Measurements from ENCODE around the gene CCDC54. TPM values are rescaled to one million over a fixed set of nuclear protein-coding genes. Genes with fewer than 3 reads are reported as not detected.

The CCDC54 gene
- total RNA-seq, 1 donor from 2014 or later = not detected

DNA sequence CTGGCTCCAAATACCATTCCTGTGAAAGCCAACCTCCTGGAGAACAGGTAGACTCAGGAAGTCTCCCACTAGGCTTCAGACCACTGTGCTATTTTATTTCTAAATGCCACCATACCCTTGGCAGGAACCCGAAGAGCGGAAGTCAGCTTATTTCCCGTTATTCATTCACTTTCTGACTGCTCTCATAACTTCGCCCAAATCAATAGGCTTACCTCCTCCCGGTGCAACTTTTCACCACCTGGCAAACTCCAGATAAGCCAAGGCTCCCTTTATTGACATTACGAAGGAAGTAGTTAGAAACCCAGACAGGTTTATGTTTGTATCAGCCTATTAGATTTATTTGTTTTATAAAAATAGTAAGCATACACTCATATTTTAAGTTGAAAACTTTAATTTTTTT lies 3.3 kb upstream of the CCDC54 start:
- H3K27ac Mint-ChIP-seq = no peak overlapping the region
- H3K27me3 Mint-ChIP-seq = no peaks in the 10 kb centered on the region
- H3K4me3 Mint-ChIP-seq = no peak overlapping the region
- H3K9me3 Mint-ChIP-seq = peaks cover 6% of the 10 kb centered on the region
- H3K36me3 Mint-ChIP-seq = no peaks in the 10 kb centered on the region
- H3K4me1 Mint-ChIP-seq (ENCODE audit: unreplicated experiment) = no peaks in the 10 kb centered on the region
- no peak for TF ChIP-seq CTCF (conservative IDR thresholded peaks at IDR 0.05)
- no peak for DNase-seq (ENCODE audit: extremely low spot score, unreplicated experiment)

GRCh38 chr3:107375682-107376081 lies 1.6 kb upstream of the CCDC54 start:
- Mint-ChIP-seq H3K27me3 (no peaks in the 10 kb centered on the region), H3K27ac (no peak overlapping the region), H3K4me3 (no peak overlapping the region), H3K36me3 (no peaks in the 10 kb centered on the region), H3K4me1 (ENCODE audit: unreplicated experiment) (no peaks in the 10 kb centered on the region), H3K9me3 (peaks cover 6% of the 10 kb centered on the region)
- no peak for DNase-seq (ENCODE audit: extremely low spot score, unreplicated experiment)
- TF ChIP-seq CTCF (conservative IDR thresholded peaks at IDR 0.05) = no peak

DNA sequence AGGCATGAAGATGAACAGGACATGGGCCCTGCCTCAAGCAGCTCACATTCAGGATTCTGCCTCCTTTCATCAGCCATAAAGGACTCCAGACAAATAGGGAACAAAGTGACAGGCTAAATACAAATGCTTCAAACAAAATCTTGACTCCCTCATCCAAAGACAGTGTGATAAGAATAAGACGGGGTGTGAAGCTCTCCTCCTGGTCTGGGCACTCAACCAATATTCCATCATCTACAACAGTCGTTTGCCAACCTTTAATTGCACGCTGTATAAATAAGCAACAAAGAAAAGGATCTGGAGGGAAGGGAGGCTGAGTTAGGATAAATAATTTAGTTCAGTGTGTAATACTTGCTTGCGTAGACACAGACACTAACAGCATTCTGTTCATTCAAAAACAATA lies 5.4 kb downstream of the CCDC54 start:
- H3K9me3 Mint-ChIP-seq = peaks cover 2% of the 10 kb centered on the region
- TF ChIP-seq CTCF (conservative IDR thresholded peaks at IDR 0.05) = no peak
- H3K27me3 Mint-ChIP-seq = no peaks in the 10 kb centered on the region
- no peak overlapping the region for H3K4me3 Mint-ChIP-seq
- DNase-seq (ENCODE audit: extremely low spot score, unreplicated experiment) = no peak
- H3K27ac Mint-ChIP-seq = no peak overlapping the region
- no peaks in the 10 kb centered on the region for H3K36me3 Mint-ChIP-seq
- H3K4me1 Mint-ChIP-seq (ENCODE audit: unreplicated experiment) = no peaks in the 10 kb centered on the region

DNA sequence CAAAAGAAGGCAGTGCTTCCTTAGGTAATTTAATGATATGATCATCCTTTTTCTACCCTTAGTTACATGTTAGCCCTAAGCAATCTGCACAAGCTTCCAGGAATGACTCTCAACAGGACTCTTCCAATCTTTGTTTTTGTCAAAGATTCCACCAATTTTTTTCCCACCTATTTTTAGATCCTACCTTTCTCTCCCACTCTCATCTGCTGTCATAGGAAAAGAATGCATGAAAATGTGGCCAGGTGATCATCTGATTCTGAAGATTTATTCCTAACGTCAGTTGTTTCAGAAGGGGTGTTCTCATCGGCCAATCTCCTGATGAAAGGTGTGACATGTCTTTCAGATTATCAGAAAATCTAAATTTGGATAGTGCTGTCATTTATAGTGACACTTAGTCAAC lies 7.2 kb downstream of the CCDC54 start:
- no peaks in the 10 kb centered on the region for H3K4me1 Mint-ChIP-seq (ENCODE audit: unreplicated experiment)
- no peak overlapping the region for H3K4me3 Mint-ChIP-seq
- H3K36me3 Mint-ChIP-seq = no peaks in the 10 kb centered on the region
- no peak for TF ChIP-seq CTCF (conservative IDR thresholded peaks at IDR 0.05)
- H3K27ac Mint-ChIP-seq = no peak overlapping the region
- no peaks in the 10 kb centered on the region for H3K9me3 Mint-ChIP-seq
- DNase-seq (ENCODE audit: extremely low spot score, unreplicated experiment) = no peak
- H3K27me3 Mint-ChIP-seq = no peaks in the 10 kb centered on the region

DNA sequence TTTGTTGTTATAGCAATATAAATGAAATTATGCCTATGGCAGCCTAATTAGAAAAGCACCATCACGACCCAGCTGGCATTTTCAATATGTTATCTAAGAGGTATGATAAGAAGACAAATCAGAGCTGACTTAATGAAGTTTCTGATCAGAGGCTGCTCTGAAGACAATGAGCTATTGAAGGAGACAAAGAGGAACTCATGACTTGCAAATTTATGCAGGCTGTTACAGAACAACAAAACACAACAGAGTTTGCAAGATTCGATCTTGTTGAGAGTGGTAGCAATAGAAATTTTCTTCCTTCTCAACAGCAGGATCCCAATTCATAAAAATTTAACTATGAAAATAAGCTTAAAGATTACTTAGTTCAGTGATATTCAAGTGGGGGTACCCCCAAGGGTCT lies 7.7 kb downstream of the CCDC54 start:
- Mint-ChIP-seq H3K4me3 (no peak overlapping the region), H3K9me3 (no peaks in the 10 kb centered on the region), H3K27ac (no peak overlapping the region), H3K4me1 (ENCODE audit: unreplicated experiment) (no peaks in the 10 kb centered on the region), H3K27me3 (no peaks in the 10 kb centered on the region), H3K36me3 (no peaks in the 10 kb centered on the region)
- TF ChIP-seq CTCF (conservative IDR thresholded peaks at IDR 0.05) = no peak
- DNase-seq (ENCODE audit: extremely low spot score, unreplicated experiment) = no peak

- H3K4me3 Mint-ChIP-seq = no peak overlapping the region
- no peak overlapping the region for H3K27ac Mint-ChIP-seq
- no peak for TF ChIP-seq CTCF (conservative IDR thresholded peaks at IDR 0.05)
- H3K36me3 Mint-ChIP-seq = no peaks in the 10 kb centered on the region
- no peaks in the 10 kb centered on the region for H3K4me1 Mint-ChIP-seq (ENCODE audit: unreplicated experiment)
- H3K27me3 Mint-ChIP-seq = no peaks in the 10 kb centered on the region
- DNase-seq (ENCODE audit: extremely low spot score, unreplicated experiment) = no peak
- no peaks in the 10 kb centered on the region for H3K9me3 Mint-ChIP-seq
Measured at GRCh38 chr3:107387555-107387954, 10.3 kb downstream of the CCDC54 start.

Data from type B pancreatic cell (in vitro differentiated cells).